Immature natural killer cell (primary cell): Measurements from ENCODE around the gene MYO18B. TPM values are rescaled to one million over a fixed set of nuclear protein-coding genes. Genes with fewer than 3 reads are reported as not detected.
"Not testable (repeated sequence)": the region's sequence is repeated elsewhere in the genome, so short reads cannot be mapped to it uniquely, and the experiment has no call there.

Source experiments
- DNase-seq, 3 donors: peaks; one replicate each; pipeline ENCODE4 v3.0.0; 2022; ENCODE audit warnings: mixed read lengths in 1 of 3
- H3K27ac Mint-ChIP-seq, 6 donors: one replicate each; pipeline ENCODE4 v1.8.0; 2020; ENCODE audit warnings: mixed read lengths in 6 of 6, mild to moderate bottlenecking in 5 of 6, inconsistent platforms in 4 of 6, moderate library complexity in 3 of 6
- H3K27me3 Mint-ChIP-seq, 3 donors: one replicate each; pipeline ENCODE4 v1.8.0; 2020 to 2021; ENCODE audit warnings: low read depth in 3 of 3, mild to moderate bottlenecking in 3 of 3, mixed read lengths in 3 of 3, moderate library complexity in 3 of 3, inconsistent platforms in 1 of 3
- H3K36me3 Mint-ChIP-seq, 3 donors: one replicate each; pipeline ENCODE4 v1.8.0; 2020; ENCODE audit warnings: mixed read lengths in 3 of 3, inconsistent platforms in 2 of 3, mild to moderate bottlenecking in 2 of 3
- H3K4me1 Mint-ChIP-seq, 2 donors: one replicate each; pipeline ENCODE4 v1.8.0; 2020; ENCODE audit warnings: inconsistent platforms in 2 of 2, mild to moderate bottlenecking in 2 of 2, mixed read lengths in 2 of 2, moderate library complexity in 1 of 2
- H3K4me3 Mint-ChIP-seq, 5 donors: one replicate each; pipeline ENCODE4 v1.8.0; 2020; ENCODE audit warnings: mild to moderate bottlenecking in 5 of 5, mixed read lengths in 5 of 5, inconsistent platforms in 3 of 5, moderate library complexity in 3 of 5
- H3K9me3 Mint-ChIP-seq, 6 donors: one replicate each; pipeline ENCODE4 v1.8.0; 2020; ENCODE audit warnings: mild to moderate bottlenecking in 6 of 6, mixed read lengths in 6 of 6, inconsistent platforms in 4 of 6, moderate library complexity in 3 of 6
- polyA plus RNA-seq, 3 donors: library from polyadenylated mRNA; unstranded; fragments of 300-500 nt; fragmentation: Illumina TruSeq; gene quantifications; one replicate each; pipeline ENCODE4 v1.2.3, GENCODE V29; 2021

The MYO18B gene
- polyA plus RNA-seq, 3 donors from 2014 or later: not detected

GRCh38 chr22:25970374-25970911 is 228.5 kb downstream of the MYO18B start:
- no peak for DNase-seq
- Mint-ChIP-seq H3K4me1 (peaks cover 0 to 7% of the 10 kb centered on the region in 2 donors), H3K27ac (no peak overlapping the region), H3K4me3 (no peak overlapping the region), H3K27me3 (peaks cover 0 to 5% (median 4%) of the 10 kb centered on the region in 3 donors), H3K9me3 (peaks cover 0 to 9% (median 0%) of the 10 kb centered on the region in 6 donors), H3K36me3 (no peaks in the 10 kb centered on the region)

GRCh38 chr22:25970999-25971811 is 229.2 kb downstream of the MYO18B start:
- H3K27me3 Mint-ChIP-seq: peaks cover 0 to 4% (median 0%) of the 10 kb centered on the region in 3 donors
- H3K4me1 Mint-ChIP-seq: peaks cover 0 to 7% of the 10 kb centered on the region in 2 donors
- H3K36me3 Mint-ChIP-seq: no peaks in the 10 kb centered on the region
- DNase-seq: no peak
- peaks cover 0 to 9% (median 0%) of the 10 kb centered on the region in 6 donors for H3K9me3 Mint-ChIP-seq
- no peak overlapping the region for H3K4me3 Mint-ChIP-seq
- H3K27ac Mint-ChIP-seq: no peak overlapping the region

DNA sequence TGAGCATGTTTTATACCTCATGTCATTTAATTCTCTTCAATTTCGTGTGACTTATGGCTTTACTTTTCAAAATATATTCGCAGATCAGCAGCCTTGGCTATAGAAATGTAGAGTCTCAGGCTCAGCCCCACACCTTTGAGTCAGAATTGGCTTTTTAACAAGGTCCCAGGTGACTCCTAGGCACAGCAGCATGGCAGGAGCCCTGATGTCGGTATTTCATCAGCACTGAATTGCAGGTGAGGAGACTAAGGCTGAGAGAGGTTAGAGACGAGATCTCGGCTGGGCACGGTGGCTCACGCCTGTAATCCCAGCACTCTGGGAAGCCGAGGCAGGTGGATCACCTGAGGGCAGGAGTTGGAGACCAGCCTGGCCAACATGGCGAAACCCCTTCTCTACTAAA is 230.4 kb downstream of the MYO18B start:
- H3K27ac Mint-ChIP-seq: no peak overlapping the region
- DNase-seq: no peak
- no peaks in the 10 kb centered on the region for H3K4me1 Mint-ChIP-seq
- peaks cover 0 to 5% (median 0%) of the 10 kb centered on the region in 6 donors for H3K9me3 Mint-ChIP-seq
- no peaks in the 10 kb centered on the region for H3K36me3 Mint-ChIP-seq
- H3K27me3 Mint-ChIP-seq: peaks cover 0 to 4% (median 3%) of the 10 kb centered on the region in 3 donors
- H3K4me3 Mint-ChIP-seq: no peak overlapping the region

DNA sequence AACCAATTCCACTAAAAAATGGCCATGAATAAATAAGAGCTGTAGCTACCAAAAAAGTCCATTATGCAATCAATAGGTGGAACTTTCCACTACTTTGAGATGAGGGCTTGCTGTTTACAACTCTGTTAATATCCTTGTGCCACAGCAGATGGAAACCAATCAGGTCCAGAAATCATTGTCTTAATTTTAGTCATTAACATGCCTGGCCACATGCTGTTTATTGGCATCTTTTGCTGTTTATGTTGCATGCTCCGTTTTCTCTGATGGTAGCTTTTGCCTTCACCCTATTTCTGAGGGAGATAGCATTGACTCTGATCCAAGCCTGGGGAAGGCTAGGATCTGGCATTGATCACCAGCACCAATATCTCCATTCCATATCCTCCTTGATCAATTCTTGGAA is 234.4 kb downstream of the MYO18B start:
- Mint-ChIP-seq H3K27ac (no peak overlapping the region), H3K4me1 (no peaks in the 10 kb centered on the region), H3K9me3 (peaks cover 0 to 5% (median 0%) of the 10 kb centered on the region in 6 donors), H3K4me3 (no peak overlapping the region), H3K36me3 (no peaks in the 10 kb centered on the region), H3K27me3 (peaks cover 4 to 8% (median 8%) of the 10 kb centered on the region in 3 donors)
- DNase-seq: no peak

- H3K27ac Mint-ChIP-seq: no peak overlapping the region
- H3K36me3 Mint-ChIP-seq: no peaks in the 10 kb centered on the region
- DNase-seq: no peak
- H3K4me1 Mint-ChIP-seq: no peaks in the 10 kb centered on the region
- H3K4me3 Mint-ChIP-seq: no peak overlapping the region
- H3K27me3 Mint-ChIP-seq: peaks cover 4 to 15% (median 6%) of the 10 kb centered on the region in 3 donors
- no peaks in the 10 kb centered on the region for H3K9me3 Mint-ChIP-seq
Observed at GRCh38 chr22:25979968-25980367, 238.0 kb downstream of the MYO18B start.

DNA sequence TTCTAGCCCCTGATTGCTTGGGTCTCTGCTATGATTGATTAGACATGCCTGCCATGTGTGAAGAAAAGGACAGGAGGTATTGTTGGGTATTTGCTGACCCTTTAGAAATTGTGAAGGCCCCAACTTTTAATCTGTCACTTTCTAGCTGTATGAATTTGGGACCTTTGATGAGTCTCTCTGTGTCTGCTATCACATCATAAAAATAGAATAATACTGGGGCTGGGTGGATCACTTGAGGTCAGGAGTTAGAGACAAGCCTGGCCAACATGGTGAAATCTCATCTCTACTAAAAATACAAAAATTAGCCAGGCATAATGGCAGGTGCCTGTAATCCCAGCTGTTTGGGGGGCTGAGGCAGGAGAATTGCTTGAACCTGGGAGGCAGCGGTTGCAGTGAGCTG is 242.9 kb downstream of the MYO18B start:
- not testable (repeated sequence) for H3K36me3 Mint-ChIP-seq, H3K27ac Mint-ChIP-seq, DNase-seq, H3K4me3 Mint-ChIP-seq, H3K4me1 Mint-ChIP-seq, H3K9me3 Mint-ChIP-seq
- H3K27me3 Mint-ChIP-seq: peaks cover 2 to 14% (median 12%) of the 10 kb centered on the region in 3 donors

GRCh38 chr22:25987948-25988347 is 246.0 kb downstream of the MYO18B start:
- DNase-seq: no peak
- H3K36me3 Mint-ChIP-seq: no peaks in the 10 kb centered on the region
- H3K4me3 Mint-ChIP-seq: no peak overlapping the region
- H3K27ac Mint-ChIP-seq: no peak overlapping the region
- H3K4me1 Mint-ChIP-seq: peaks cover 0 to 6% of the 10 kb centered on the region in 2 donors
- peaks cover 2 to 12% (median 5%) of the 10 kb centered on the region in 3 donors for H3K27me3 Mint-ChIP-seq
- H3K9me3 Mint-ChIP-seq: no peaks in the 10 kb centered on the region

GRCh38 chr22:25990940-25991339 is 249.0 kb downstream of the MYO18B start:
- peaks cover 0 to 2% (median 0%) of the 10 kb centered on the region in 6 donors for H3K9me3 Mint-ChIP-seq
- H3K36me3 Mint-ChIP-seq: no peaks in the 10 kb centered on the region
- no peak overlapping the region for H3K4me3 Mint-ChIP-seq
- no peak overlapping the region for H3K27ac Mint-ChIP-seq
- H3K4me1 Mint-ChIP-seq: peaks cover 0 to 6% of the 10 kb centered on the region in 2 donors
- DNase-seq: no peak
- H3K27me3 Mint-ChIP-seq: peaks cover 2 to 8% (median 5%) of the 10 kb centered on the region in 3 donors

DNA sequence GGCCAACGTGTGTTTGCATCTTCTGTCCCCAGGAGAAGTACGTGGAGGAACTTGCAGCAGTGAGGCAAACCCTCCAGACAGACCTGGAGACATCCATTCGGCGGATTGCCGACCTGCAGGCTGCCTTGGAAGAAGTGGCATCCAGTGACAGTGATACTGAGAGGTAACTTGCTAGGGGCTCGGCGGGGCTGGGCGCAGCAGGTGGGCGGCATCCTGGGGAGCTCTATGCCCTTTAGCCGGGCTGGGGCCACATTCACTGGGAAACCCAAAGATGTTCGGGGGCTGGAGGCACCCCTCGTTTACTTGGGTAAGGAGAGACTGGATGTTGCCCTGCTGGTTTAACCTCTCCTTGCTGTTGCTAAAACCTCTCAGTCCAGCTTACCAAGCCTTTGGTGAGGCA is 250.3 kb downstream of the MYO18B start:
- Mint-ChIP-seq H3K4me1 (peaks cover 0 to 6% of the 10 kb centered on the region in 2 donors), H3K4me3 (no peak overlapping the region), H3K9me3 (peaks cover 0 to 2% (median 0%) of the 10 kb centered on the region in 6 donors), H3K27me3 (peaks cover 2 to 7% (median 5%) of the 10 kb centered on the region in 3 donors), H3K36me3 (no peaks in the 10 kb centered on the region), H3K27ac (no peak overlapping the region)
- DNase-seq: no peak

- Mint-ChIP-seq H3K4me1 (no peaks in the 10 kb centered on the region), H3K27me3 (peaks cover 0 to 7% (median 0%) of the 10 kb centered on the region in 3 donors), H3K9me3 (peaks cover 0 to 3% (median 0%) of the 10 kb centered on the region in 6 donors), H3K27ac (no peak overlapping the region), H3K36me3 (no peaks in the 10 kb centered on the region), H3K4me3 (no peak overlapping the region)
- DNase-seq: no peak
Observed at GRCh38 chr22:25996669-25997068, 254.7 kb downstream of the MYO18B start.

DNA sequence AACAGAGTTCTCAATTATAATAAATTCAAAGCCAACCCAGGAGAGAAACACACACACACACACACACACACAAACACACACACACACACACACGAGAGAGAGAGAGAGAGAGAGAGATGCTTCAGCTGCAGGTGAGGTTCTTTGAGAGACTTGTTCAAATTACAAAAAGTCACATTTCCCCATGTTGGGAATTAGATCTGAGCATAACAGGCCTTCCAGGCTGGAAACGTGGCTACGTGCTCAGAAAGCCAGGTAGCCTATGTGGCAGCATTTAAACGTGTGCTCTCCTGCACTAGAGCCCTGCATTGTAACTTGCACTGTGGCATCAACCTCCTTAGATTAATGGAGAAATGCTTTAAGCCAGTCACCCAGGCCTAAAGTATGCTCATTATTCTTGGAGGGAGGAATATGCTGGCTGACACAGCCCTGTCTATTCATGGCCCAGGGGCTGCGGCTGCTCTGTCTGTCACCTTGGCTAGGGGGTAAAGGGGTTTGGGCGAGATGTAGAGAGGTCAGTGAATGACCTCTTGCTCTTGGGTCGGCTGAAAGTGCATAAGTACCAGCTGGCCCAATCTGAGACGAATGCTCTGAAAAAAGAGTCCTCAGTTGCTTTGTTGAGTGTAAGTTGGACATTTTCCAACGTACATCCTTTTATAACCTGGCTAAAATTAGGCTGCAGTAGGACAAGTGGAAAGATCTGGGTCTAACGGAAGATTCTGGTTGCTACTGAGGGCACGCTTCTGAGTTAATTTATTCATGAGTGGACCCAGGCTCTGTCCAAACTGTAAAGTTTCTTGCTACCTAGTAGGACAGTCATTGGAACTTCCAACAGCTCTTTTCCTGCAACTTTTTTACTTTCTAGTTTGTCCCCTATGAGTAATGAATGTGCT is 256.1 kb downstream of the MYO18B start:
- H3K27ac Mint-ChIP-seq: no peak overlapping the region
- peaks cover 0 to 3% (median 0%) of the 10 kb centered on the region in 6 donors for H3K9me3 Mint-ChIP-seq
- H3K27me3 Mint-ChIP-seq: peaks cover 0 to 9% (median 0%) of the 10 kb centered on the region in 3 donors
- no peak overlapping the region for H3K4me3 Mint-ChIP-seq
- no peak for DNase-seq
- H3K36me3 Mint-ChIP-seq: no peaks in the 10 kb centered on the region
- no peaks in the 10 kb centered on the region for H3K4me1 Mint-ChIP-seq

- H3K27me3 Mint-ChIP-seq: peaks cover 4 to 9% (median 6%) of the 10 kb centered on the region in 3 donors
- no peak for DNase-seq
- no peak overlapping the region for H3K4me3 Mint-ChIP-seq
- no peaks in the 10 kb centered on the region for H3K4me1 Mint-ChIP-seq
- no peaks in the 10 kb centered on the region for H3K36me3 Mint-ChIP-seq
- H3K27ac Mint-ChIP-seq: no peak overlapping the region
- peaks cover 0 to 3% (median 0%) of the 10 kb centered on the region in 6 donors for H3K9me3 Mint-ChIP-seq
Observed at GRCh38 chr22:26002456-26002855, 260.5 kb downstream of the MYO18B start.

DNA sequence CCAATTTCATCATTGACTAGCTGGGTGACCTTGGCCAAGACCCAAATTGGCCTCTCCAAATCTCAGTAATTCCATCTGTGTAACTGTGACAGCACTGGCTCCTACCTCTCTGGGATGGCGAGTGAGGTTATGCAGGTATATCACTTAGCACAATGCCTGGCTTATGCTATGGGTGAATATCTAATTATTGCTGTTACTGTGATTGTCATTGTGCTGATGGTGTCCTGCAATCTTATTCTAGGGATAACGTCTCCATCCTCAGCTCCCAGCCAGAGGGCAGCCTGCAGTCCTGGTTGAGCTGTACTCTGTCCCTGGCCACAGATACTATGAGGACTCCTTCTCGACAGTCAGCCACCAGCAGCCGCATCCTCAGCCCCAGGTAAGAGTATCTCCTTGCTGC is 262.5 kb downstream of the MYO18B start:
- peaks cover 4 to 6% (median 6%) of the 10 kb centered on the region in 3 donors for H3K27me3 Mint-ChIP-seq
- no peaks in the 10 kb centered on the region for H3K36me3 Mint-ChIP-seq
- H3K9me3 Mint-ChIP-seq: peaks cover 0 to 3% (median 0%) of the 10 kb centered on the region in 6 donors
- no peaks in the 10 kb centered on the region for H3K4me1 Mint-ChIP-seq
- no peak overlapping the region for H3K27ac Mint-ChIP-seq
- no peak for DNase-seq
- no peak overlapping the region for H3K4me3 Mint-ChIP-seq
